B cell (primary cell): ENCODE results near the gene PAPSS1. TPM values are rescaled to one million over a fixed set of nuclear protein-coding genes. Genes with fewer than 3 reads are reported as not detected.
"Not testable (repeated sequence)": the region's sequence is repeated elsewhere in the genome, so short reads cannot be mapped to it uniquely, and the experiment has no call there.

Source experiments
- ATAC-seq: fragments of 200-7000 bp; cut with Tn5 transposase; one replicate; pipeline ENCODE4 v1.10.0; 2021; ENCODE audit warnings: low read depth, mild to moderate bottlenecking, moderate number of reproducible peaks, moderate library complexity
- CTCF ChIA-PET: fragments of 350-600 bp; sonication (Branson Sonifier 250); formaldehyde crosslinking; loops from one replicate; lab custom pipeline; 2021; ENCODE audit warnings: antibody characterized with exemption, inconsistent platforms; lab: Charles Lee
- POLR2A ChIA-PET: fragments of 350-600 bp; sonication (Branson Sonifier 250); formaldehyde crosslinking; loops from one replicate; lab custom pipeline; 2021; ENCODE audit warnings: antibody characterized with exemption; lab: Charles Lee
- DNase-seq: peaks from one replicate; pipeline ENCODE4 v3.0.0; 2013
- H2AFZ ChIP-seq: 2 replicates; pipeline ENCODE4 v1.6.1; 2012; ENCODE audit warnings: mild to moderate bottlenecking, low read depth, low read length; ENCODE audit not compliant: insufficient read depth, poor library complexity, severe bottlenecking
- H3K27ac ChIP-seq, 2 donors: 1 replicate in 1 of 2; 2 replicates in 1 of 2; pipeline ENCODE4 v1.5.1; 2012 to 2013; ENCODE audit warnings: low read length in 2 of 2, mild to moderate bottlenecking in 2 of 2, moderate library complexity in 1 of 2
- H3K27me3 ChIP-seq, 4 experiments: fragments of 200-600 bp in 1 of 4; sonication (generic) in 1 of 4; replicated peaks in 1 of 4; 1 replicate in 2 of 4; 2 replicates in 2 of 4; pipeline versions ENCODE4 v1.6.1 to v1.7.0; 2013 to 2016; ENCODE audit warnings: low read length in 3 of 4, mild to moderate bottlenecking in 2 of 4, mixed read lengths in 1 of 4, moderate library complexity in 1 of 4; ENCODE audit not compliant: insufficient read depth in 4 of 4, control insufficient read depth in 3 of 4; ENCODE audit errors: control extremely low read depth in 1 of 4
- H3K36me3 ChIP-seq, 2 experiments: replicated peaks in 1 of 2; 1 replicate in 1 of 2; 2 replicates in 1 of 2; pipeline versions ENCODE4 v1.6.1 to v1.7.1; 2013; ENCODE audit warnings: low read length in 1 of 2; ENCODE audit not compliant: insufficient read depth in 2 of 2, control insufficient read depth in 1 of 2; ENCODE audit errors: control extremely low read depth in 1 of 2, extremely low read depth in 1 of 2
- H3K4me1 ChIP-seq, 2 donors: fragments of 200-600 bp in 1 of 2; sonication (generic) in 1 of 2; 1 replicate in 1 of 2; 2 replicates in 1 of 2; pipeline versions ENCODE4 v1.5.1 to v1.6.1; 2013 to 2017; ENCODE audit warnings: low read length in 2 of 2; ENCODE audit not compliant: control insufficient read depth in 2 of 2, insufficient read depth in 2 of 2
- H3K4me2 ChIP-seq: replicated peaks from 2 replicates; pipeline ENCODE3; 2012; ENCODE audit warnings: mild to moderate bottlenecking, low read depth, low read length; ENCODE audit not compliant: poor library complexity, severe bottlenecking
- H3K4me3 ChIP-seq, 5 experiments: fragments of 200-600 bp in 1 of 5; sonication (generic) in 1 of 5; 1 replicate in 3 of 5; 2 replicates in 2 of 5; pipeline versions ENCODE4 v1.5.1 to v1.7.0; 2011 to 2016; ENCODE audit warnings: low read length in 4 of 5, mild to moderate bottlenecking in 4 of 5, low read depth in 2 of 5, control low read depth in 1 of 5, moderate library complexity in 1 of 5; ENCODE audit not compliant: insufficient read depth in 1 of 5; ENCODE audit errors: control extremely low read depth in 1 of 5, extremely low read depth in 1 of 5
- H3K79me2 ChIP-seq: fragments of 200-600 bp; sonication (generic); one replicate; pipeline ENCODE4 v1.6.0; 2016; ENCODE audit warnings: low read length; ENCODE audit not compliant: control insufficient read depth, insufficient read depth
- H3K9ac ChIP-seq: fragments of 200-600 bp; sonication (generic); 2 replicates; pipeline ENCODE4 v1.6.1; 2017; ENCODE audit warnings: mild to moderate bottlenecking, low read length, moderate library complexity
- H3K9me3 ChIP-seq, 3 donors: one replicate each; pipeline versions ENCODE4 v1.6.1 to v1.7.1; 2013; ENCODE audit warnings: low read length in 2 of 3; ENCODE audit not compliant: control insufficient read depth in 2 of 3, insufficient read depth in 1 of 3; ENCODE audit errors: control extremely low read depth in 1 of 3
- H4K20me1 ChIP-seq: 2 replicates; pipeline ENCODE4 v1.6.0; 2012; ENCODE audit warnings: mild to moderate bottlenecking, low read length; ENCODE audit not compliant: insufficient read depth, control insufficient read depth, poor library complexity, severe bottlenecking
- H3K27ac Mint-ChIP-seq: one replicate; pipeline ENCODE4 v1.8.0; 2021; ENCODE audit warnings: mixed read lengths
- H3K27me3 Mint-ChIP-seq: one replicate; pipeline ENCODE4 v1.8.0; 2021; ENCODE audit warnings: mixed read lengths
- H3K4me1 Mint-ChIP-seq: one replicate; pipeline ENCODE4 v1.8.0; 2021; ENCODE audit warnings: mixed read lengths
- H3K4me3 Mint-ChIP-seq: one replicate; pipeline ENCODE4 v1.8.0; 2021; ENCODE audit warnings: mixed read lengths
- H3K9me3 Mint-ChIP-seq: one replicate; pipeline ENCODE4 v1.8.0; 2022; ENCODE audit warnings: mixed read lengths; ENCODE audit not compliant: insufficient read depth
- CTCF ChIP-seq: fragments of 200-600 bp; IDR thresholded peaks from one replicate; pipeline ENCODE4 v1.8.0; 2022; ENCODE audit warnings: antibody characterized with exemption, mild to moderate bottlenecking
- EZH2 ChIP-seq: IDR thresholded peaks from 2 replicates; pipeline ENCODE4 v1.6.1; 2012; ENCODE audit warnings: borderline replicate concordance, low read depth, mild to moderate bottlenecking, moderate library complexity, low read length; ENCODE audit not compliant: insufficient read depth, poor library complexity, severe bottlenecking
- WGBS: methylation state at CpG from one replicate; pipeline ENCODE4 v1.1.5; 2013; ENCODE audit warnings: missing lambda C conversion rate; ENCODE audit not compliant: insufficient coverage; 5-methylcytosine and 5-hydroxymethylcytosine counted together
- intact Hi-C: fragments of 100-400 bp; cut with micrococcal nuclease; formaldehyde crosslinking; loops from one replicate; pipeline ENCODE4 v1.10.0; 2022
- polyA plus RNA-seq: library from polyadenylated mRNA; depleted of rRNA; stranded (reverse); fragments of >200 nt; gene quantifications from 2 replicates; pipeline ENCODE4 v1.2.3, GENCODE V29; 2012
- total RNA-seq, 2 donors: library from RNA; stranded (reverse); fragments of 120-200 nt in 1 of 2; gene quantifications; 1 replicate in 1 of 2; 2 replicates in 1 of 2; pipeline versions ENCODE4 v1.2.3 to v1.2.4, GENCODE V29; 2013 to 2022

Gene PAPSS1
- total and polyA plus RNA-seq, 2 donors (not counting 1 experiment from before 2014, with no cell fraction given) = 21.4 to 33.9 TPM

GRCh38 chr4:107655289-107655688, 64.7 kb downstream of the PAPSS1 start:
- Mint-ChIP-seq H3K4me1 (peaks cover 4% of the 10 kb centered on the region), H3K27ac (no peak overlapping the region), H3K4me3 (no peak overlapping the region), H3K27me3 (no peaks in the 10 kb centered on the region), H3K9me3 (peaks cover 3% of the 10 kb centered on the region)
- H3K4me3 ChIP-seq = no peak overlapping the region
- DNase-seq = no peak
- TF ChIP-seq CTCF (no peak), EZH2 (no peak)
- no peaks in the 10 kb centered on the region for H3K27me3 ChIP-seq
- H3K79me2 ChIP-seq = no peaks in the 10 kb centered on the region
- intact Hi-C loops = no loop called here
- ChIA-PET CTCF (no interaction called here), POLR2A (no interaction called here)
- no peaks in the 10 kb centered on the region for H4K20me1 ChIP-seq
- H3K4me1 ChIP-seq = no peaks in the 10 kb centered on the region
- H3K9ac ChIP-seq = no peak overlapping the region
- no peak overlapping the region for H3K4me2 ChIP-seq
- H3K9me3 ChIP-seq = peaks cover 0 to 17% (median 7%) of the 10 kb centered on the region in 3 donors
- ATAC-seq = no peak
- H2AFZ ChIP-seq = no peak overlapping the region
- H3K27ac ChIP-seq = no peak overlapping the region
- peaks cover 15 to 54% of the 10 kb centered on the region in 2 experiments for H3K36me3 ChIP-seq

GRCh38 chr4:107654694-107655093, 65.3 kb downstream of the PAPSS1 start:
- no peak overlapping the region for H3K9ac ChIP-seq
- 94% methylated on average over 3 of the region's 10 CpGs for WGBS
- ChIA-PET CTCF (interaction anchor here (0.7 kb wide), 1 partner anchor 761 kb away, joined by 4 read pairs; no protein-coding TSS in a partner anchor), POLR2A (no interaction called here)
- peaks cover 15 to 55% of the 10 kb centered on the region in 2 experiments for H3K36me3 ChIP-seq
- peaks cover 3% of the 10 kb centered on the region for H3K9me3 Mint-ChIP-seq
- no peaks in the 10 kb centered on the region for H3K27me3 ChIP-seq
- H3K27ac Mint-ChIP-seq = no peak overlapping the region
- peaks cover 4% of the 10 kb centered on the region for H3K4me1 Mint-ChIP-seq
- no peak for ATAC-seq
- H2AFZ ChIP-seq = no peak overlapping the region
- no peak overlapping the region for H3K4me3 Mint-ChIP-seq
- H3K27ac ChIP-seq = no peak overlapping the region
- H3K4me1 ChIP-seq = no peaks in the 10 kb centered on the region
- TF ChIP-seq EZH2 (no peak), CTCF (no peak)
- no peak overlapping the region for H3K4me2 ChIP-seq
- no peaks in the 10 kb centered on the region for H3K27me3 Mint-ChIP-seq
- intact Hi-C loops = no loop called here
- peaks cover 0 to 17% (median 7%) of the 10 kb centered on the region in 3 donors for H3K9me3 ChIP-seq
- no peaks in the 10 kb centered on the region for H4K20me1 ChIP-seq
- no peaks in the 10 kb centered on the region for H3K79me2 ChIP-seq
- no peak for DNase-seq
- no peak overlapping the region for H3K4me3 ChIP-seq

GRCh38 chr4:107651408-107651807, 68.6 kb downstream of the PAPSS1 start:
- H3K27ac ChIP-seq, H3K4me1 ChIP-seq, POLR2A ChIA-PET, H2AFZ ChIP-seq, H3K4me2 ChIP-seq, H3K27ac Mint-ChIP-seq, H3K79me2 ChIP-seq, H3K27me3 ChIP-seq, H4K20me1 ChIP-seq, H3K27me3 Mint-ChIP-seq, DNase-seq, H3K9ac ChIP-seq, ATAC-seq, H3K9me3 Mint-ChIP-seq, H3K4me3 Mint-ChIP-seq, CTCF ChIA-PET, intact Hi-C loops, H3K4me3 ChIP-seq, H3K4me1 Mint-ChIP-seq: not testable (repeated sequence)
- WGBS = no CpG with 5 or more reads among the region's 3 CpGs
- H3K9me3 ChIP-seq = peaks cover 0 to 17% (median 7%) of the 10 kb centered on the region in 3 donors
- H3K36me3 ChIP-seq = peaks cover 18 to 62% of the 10 kb centered on the region in 2 experiments
